ENCODE results near the gene HHEX.

The HHEX gene

DNA sequence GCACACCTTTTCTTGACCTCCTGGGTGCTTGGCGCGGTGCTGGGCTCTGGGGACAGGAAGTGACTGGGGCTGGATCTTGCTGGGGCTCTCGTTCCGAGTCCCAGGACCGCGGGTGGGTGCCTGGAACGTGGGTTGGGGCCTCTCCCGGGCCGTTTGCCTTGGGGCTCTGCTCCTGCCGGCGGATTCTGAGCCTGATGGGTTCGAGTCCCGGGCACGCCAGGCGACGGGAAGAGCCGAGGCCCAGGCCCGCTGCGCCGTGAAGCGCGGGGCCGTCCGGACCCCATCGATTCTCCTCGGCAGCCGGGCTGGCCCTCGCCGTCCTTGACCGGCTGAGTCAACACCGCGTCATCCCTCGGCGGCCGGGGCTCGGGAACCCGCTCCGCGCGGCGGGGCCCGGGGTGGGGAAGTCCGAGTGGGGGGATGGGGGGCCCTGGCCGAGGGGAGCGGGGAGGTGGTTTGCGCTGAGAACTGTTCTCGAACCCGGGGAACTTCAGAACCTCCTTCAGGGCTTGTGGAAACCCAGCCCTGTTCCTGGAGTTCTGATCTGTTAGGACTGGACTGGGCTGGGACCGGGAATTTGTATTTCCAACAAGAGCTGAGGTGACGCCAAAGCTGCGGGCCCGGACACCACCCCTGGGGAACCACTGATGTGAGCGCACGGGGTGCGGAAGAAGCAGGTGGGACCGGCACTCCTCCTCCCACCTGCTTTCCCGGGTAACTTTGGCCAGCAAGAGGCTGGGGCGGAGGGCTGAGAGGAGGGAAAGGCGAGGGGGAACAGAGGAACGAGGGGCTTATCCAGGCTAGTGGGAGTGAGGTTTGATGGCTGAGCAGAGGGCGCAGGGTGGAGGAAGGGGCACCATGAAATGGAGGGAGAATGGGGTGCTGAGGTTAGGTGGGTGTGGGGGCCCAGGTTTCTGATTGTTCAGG lies 6.2 kb downstream of the HHEX start:
- no peak for DNase-seq

DNA sequence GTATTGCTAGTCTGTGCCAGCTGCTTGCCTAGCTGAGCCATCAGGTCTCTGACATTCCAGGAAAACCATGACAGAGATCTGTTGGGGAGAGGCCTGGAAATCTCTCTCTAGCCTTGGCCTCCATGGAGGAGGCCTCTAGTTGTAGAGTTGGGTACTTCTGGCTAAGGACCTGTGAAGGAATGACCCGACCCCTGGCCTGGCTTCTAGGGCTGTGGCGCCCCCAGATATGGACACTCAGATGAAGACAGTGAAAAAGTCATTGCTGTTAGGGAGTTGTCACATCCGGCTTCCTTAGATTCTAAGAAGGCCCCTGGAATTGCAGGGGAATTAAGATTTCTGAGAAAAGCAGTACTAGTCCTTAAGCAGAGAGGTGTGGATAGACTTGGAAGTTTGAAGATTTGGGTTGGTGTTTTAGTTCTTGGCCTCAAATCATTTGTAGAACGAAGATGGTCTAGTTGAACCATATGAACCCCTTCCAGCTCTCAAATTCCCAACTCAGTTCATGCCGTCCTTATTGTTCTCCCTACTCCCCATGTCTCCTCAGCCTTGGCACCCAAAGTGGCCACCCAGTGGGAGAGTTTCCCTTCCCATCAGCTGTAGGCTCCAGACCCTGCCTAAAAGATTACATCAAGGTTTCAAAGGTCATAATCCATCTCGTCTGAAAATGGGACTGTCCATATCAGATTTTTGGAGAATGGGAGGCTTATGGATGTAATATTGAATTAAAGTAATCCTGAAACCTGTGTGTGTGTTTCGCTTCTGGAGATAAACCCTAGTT lies 7.0 kb downstream of the HHEX start:
- DNase-seq: no peak

DNA sequence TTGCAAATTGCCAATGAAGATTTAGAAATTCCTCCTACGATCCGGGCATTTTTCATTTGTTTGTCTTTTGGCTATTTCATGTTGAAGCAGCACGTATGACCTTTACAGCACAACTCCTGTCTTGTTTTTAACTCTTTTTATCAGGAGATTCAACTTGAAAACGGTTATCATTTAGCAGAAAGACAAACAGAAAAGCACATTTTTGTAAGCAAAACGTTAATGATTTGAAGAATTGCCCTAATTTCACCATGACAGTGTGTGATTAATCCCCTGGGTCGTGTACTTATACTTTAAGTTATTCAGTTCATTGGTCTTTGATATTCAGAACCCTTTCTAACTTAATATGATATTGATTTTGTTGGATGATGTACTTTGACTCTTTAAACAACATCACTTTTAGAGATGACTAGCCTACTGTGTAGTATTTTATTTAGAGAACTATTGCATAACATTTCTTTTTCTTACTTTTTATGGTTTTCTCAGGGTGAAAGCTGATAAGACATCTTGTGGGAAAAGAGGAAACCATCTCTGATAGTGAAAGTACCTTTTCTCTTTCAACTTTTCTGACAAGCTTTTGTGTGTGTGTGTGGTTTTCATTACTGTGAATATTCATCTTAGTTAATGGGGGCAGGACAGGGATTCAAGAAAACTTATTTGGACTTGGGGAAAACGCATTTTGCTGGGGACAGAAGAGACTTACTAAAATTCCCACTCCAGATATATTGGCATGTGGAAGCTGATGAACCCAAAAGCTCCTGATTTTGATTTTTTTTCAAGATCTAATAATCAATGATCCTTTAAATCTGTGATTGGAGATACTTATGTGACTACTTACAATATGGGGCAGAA lies 8.1 kb downstream of the HHEX start:
- DNase-seq: no peak

DNA sequence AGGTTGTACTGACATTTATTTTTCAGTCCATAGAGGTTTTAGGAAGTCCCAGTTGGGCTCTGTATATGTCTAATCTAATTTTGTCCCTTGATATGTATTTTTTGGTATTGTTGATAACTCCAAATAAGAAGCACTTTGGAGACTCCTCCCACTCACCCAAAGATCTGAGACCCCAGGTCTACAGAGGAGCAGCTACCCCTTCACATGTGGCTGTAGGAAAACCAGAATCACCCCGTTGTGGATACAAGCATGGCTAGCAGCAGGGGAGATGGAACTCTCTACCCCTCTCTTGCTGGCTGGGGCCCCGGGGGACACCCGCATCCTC lies 9.4 kb downstream of the HHEX start:
- no peak for DNase-seq

DNA sequence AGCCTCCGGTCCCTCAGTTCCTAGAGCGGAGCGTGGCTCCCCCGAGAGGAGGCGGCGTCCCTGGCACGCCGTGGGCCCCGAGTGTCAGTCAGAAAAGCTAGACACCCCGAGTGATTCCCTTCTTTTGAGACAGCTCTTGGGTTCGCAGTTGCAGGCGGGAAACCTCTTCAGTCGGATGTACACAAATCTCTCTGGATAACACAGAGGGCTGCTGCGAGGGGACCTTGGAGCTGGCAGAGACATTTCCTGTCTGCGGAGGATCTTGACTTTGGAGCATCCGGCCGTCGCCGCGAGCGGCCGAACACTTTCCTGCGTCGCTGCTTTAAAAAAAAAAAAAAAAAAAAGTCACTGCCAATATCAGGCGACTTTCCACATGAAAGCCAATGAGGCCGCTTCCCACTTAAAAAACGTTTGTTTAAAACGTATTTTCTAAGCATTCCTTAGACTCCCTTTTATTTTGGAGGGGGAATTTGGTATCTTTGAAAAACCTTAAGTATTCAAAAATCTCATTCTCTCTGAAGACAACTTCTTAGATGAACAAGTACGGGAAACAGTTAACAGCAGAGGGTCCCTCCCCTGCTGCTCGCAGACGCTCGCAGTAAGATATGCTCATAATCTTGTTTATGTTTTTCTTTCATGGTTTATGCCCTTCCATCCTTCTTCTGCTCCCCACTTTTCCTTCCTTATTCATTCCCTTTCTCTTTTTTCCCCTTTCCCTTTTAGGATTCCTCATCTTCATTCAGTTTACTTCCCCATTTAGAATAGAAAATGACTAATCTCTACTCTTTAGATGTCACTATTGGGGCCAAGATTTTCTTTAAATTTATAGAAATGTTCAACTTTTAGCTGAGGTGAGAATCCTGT lies 10.0 kb downstream of the HHEX start:
- peak in 1 of 2 donors; percentile 7 for DNase-seq

DNA sequence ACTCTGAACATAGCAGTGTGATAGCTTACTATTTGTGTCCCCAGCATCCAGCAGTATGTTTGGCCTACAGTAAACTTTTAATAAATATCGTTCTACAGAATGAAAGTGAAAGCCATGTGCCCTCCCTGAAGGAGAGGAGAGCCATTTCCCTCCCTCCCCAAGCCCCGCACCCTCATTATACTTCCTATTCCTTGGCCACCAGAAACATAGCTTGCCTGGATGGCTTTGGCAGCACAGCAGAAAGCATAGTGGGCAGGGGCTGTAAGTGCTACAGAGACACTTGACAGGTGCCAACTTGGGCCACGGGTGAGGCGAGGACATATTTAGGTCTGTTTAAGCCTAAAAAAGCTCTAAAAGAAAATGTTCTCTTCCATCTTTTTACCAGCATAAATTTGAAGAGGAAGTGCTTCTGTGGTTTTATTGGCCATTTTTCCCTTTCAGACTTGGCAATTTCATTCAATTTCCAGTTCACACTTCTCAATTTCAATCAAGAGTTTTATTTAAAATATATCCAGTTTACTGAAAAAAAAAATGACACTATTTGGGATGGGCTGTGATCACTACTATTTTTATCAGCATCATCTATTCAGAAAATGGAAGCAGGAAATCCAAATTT lies 12.7 kb downstream of the HHEX start:
- DNase-seq: no peak

DNA sequence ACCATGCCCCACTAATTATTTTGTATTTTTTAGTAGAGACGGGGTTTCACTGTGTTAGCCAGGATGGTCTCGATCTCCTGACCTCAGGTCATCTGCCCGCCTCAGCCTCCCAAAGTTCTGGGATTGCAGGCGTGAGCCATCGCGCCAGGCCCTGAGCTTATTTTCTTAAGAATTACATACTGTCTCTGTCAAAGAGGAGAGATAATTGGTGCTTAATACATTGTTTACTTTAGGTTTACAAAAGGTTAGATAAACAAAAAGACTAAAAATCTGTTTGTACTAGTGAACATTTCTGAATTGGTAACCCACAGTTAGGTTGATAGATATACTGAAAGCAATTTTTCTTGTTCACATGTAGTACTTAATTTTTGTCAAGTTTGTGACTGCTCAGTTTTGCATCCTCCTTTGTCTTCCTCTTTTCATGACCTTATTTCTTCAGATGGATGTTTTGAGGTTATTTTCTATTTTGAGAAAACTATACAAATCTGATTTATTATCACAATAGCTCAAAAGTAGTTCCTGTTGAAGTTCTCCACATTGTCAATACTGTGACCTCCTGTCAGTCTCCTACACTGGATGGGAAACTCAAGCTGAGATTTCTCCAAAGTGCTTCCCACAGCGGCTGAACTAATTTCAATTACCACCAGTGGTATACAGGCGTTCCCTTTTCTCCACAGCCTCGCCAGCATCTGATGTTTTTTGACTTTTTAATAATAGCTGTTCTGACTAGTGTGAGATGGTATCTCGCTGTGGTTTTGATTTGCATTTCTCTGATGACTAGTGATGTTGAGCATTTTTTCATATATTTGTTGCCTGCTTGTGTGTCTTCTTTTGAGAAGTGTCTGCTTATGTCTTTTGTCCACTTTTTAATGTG lies 22.5 kb downstream of the HHEX start:
- no peak for DNase-seq

DNA sequence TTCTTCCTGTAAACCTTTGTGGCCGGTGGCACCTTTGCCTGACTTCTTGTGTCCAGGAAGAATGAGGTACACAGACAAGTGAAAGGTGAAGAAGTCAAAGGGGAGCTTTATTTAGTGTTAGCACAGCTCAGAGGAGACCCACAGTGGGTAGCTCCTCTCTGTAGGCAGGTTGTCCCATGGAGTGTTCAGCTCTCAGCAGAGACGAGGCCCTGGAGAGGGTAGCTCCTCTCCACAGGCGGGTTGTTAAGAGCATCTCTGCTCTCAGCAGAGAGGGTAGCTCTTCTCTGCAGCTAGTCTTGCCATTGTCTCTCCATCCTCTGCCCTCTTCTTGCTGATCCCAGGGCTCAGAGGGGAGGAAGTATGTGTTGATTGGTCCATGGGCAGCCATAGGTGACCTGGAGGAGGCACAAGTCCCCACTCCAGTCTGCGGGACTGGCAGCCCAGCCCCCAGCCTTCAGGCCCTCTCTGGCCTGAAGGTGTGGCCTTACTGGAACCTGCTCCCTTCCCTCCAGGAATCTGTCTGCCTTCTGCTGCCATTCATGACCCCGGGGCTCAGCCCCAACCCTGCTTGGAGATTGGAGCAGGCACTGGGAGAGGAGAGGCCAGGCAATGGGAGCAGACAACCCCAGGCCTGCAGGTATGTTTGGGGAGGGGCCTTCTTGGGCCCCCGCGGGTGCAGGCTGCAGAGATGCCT lies 24.5 kb downstream of the HHEX start:
- no peak for DNase-seq

DNA sequence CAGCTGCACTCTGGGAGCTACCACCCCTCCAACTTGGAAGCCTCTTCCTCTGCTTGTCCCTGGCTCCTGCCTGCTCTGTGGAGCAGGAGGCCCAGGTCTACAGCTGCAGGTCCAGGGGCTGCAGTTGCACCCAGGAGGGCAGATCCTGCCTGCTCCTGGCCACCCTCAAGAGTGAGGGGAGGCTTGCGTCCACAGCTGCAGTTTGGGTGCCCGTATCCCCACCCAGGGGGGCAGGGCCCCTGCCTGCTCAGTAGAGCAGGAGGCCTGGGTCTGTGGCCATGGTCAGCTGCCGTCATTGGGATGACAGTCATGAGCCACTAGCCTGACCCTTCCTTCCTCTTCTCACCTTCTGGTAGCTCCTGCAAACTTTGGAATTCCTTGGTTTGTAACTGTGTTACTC lies 25.1 kb downstream of the HHEX start:
- DNase-seq: no peak

DNA sequence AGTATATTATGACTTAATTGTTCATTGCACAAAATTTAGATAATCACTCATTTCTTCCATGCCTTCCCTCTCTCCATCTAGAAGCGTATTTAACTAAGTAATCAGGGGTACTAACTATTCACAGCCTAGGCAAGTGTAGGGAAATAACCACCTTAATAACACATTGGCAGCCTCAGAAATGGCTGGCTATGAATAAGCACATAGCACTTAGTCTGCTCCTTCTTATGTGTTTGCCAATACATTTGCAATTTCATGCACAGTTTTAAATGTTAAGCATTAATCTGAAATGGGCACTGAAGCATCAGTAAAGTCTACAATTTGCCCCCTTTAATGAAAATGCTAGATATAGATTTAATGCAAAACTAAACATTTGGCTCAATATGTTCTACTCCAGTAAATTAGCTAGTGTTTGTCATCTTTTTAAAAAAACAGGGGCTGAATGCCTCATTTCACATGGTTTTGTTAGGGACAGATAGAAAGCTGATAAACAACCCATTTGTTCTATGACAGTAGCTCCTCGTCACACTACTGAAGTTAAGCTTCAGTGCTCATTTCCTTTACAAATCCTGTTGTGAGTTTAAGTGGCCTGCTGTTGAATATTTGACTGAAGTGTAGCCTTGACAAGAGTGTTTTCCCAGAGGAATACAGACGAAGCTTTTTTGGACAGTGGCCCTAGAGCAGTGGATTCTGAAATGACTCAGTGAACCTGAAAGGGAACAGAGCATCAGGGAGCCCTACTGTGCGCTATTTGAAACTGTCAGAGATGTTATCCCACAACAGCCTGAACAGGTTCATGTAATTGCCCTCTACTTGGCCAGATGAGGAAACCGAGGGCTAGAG lies 30.5 kb downstream of the HHEX start:
- no peak for DNase-seq

DNA sequence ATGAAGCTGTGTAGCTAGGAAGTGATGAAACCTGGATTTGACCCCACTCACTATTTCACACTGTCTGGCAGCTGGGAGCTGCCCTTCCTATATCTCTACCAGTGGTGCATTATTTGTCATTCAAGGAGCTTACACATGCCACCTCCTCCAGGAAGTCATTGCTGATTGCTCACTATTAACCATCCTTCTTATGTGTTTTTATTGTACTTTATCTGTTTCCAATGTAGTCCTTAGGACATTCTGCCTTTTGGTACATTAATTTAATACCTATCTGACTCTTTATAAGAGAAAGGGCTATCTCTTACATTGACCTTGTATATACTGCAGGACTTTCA lies 31.0 kb downstream of the HHEX start:
- DNase-seq: no peak

DNA sequence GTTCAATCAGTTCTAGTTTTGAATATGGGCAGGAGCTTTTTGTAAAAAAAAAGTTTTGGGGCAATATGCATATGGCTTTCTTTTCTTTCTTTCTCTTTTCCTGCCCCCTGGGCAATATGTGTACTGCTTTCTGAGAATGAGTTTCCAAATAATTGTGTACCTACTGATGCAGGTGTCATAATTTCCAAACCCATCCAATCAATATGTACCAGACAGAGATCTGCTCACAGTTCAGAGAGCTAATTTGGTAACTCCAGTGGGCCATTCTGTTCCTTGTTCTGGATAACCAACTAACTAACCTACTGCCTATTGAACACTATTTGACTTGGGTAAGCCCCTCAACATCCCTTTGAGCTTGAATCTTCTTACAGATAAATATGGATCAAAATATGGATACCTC lies 32.6 kb downstream of the HHEX start:
- DNase-seq: no peak

DNA sequence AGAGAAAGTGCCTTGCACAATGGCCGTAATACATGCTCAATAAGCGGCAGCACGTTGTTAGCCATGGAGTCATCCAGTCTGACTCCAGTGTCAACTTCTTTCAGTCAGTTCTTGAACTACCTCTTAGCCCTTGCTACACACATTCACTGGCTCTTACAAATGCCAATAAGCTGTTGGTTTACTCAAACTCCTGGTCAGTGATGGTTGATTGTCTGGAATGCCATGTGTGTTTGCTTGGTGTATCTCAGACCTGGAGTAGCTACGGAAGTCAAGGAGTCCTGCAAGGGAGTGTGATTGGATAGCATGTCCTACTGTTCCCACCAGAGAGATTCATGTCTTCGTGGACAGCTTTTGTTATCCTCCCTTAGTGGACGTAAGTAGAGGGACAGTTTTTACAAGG lies 37.4 kb downstream of the HHEX start:
- no peak for DNase-seq

DNA sequence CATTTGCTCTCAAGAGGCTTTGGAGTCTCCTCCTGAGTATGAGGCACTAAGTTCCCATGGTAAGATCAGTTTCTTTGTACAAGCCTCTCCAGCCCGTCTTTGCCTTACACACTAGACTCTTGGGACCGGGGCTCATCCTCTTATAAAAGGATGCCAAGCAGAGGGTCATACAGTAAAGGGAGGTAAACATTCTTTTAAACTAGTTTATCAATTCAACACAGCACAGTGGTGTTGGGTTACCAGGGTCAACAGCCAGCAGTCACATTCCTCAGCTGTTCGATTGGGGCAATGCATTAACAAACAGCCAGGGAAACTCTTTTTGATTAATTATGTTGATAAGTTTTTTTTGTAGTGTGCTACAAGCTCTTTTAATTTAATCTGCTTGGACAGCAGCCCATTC lies 37.8 kb downstream of the HHEX start:
- no peak for DNase-seq

DNA sequence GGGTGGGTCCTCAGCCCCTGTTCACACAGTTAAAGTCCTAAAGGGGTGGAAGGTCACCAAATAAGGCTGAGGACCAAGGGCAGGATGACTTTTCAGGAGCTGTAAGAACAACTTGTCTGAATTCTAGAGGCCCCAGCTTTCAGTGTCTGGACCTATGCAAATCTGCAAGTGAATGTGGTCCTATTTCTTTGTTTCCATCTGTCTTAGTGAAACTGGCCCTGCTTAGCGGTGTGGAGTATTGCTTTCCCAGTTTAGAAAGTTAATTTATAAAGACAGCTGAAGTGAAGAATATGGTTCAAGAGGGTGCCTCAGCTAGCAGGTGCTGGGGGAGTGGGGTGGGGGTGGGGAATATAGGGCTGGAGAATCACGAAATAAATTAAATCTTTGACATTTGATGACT lies 40.1 kb downstream of the HHEX start:
- DNase-seq: no peak

DNA sequence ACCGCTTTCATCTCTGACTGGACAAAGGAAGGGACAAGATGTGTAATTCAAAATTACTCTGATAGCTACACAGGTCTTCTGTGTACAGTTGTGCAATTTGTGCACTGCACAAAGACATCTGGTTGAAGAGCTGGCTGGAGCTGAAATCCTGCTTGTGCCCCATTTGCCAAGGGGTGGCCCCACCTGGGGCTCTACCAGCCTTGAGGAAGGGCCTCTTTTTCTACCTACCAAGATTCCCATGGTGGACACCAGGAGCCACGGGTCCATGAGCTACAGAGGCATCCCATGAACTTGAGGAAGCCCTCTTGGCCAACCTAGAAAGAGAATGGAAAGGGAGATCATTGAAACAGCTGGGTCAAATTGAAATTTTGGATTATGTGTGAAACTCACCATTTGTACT lies 43.2 kb downstream of the HHEX start:
- no peak for DNase-seq

DNA sequence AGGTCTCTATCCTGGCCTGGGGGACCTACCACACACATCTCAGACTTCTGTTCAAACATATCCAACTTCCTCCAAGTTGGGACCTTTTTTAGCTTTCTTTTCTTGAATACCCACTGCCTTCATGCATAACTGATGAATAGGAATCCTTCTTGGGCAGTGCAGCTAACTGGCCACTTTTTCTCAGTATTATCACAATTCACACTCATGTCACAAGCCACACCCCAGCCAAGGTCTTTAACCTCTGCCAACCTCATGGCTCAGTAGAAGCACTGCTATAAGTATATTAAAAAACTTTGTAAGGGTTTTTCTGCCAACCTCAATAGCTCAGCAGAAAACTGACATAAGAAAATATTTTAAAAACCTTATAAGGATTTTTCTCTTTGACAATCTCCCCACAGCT lies 44.5 kb downstream of the HHEX start:
- DNase-seq: no peak

DNA sequence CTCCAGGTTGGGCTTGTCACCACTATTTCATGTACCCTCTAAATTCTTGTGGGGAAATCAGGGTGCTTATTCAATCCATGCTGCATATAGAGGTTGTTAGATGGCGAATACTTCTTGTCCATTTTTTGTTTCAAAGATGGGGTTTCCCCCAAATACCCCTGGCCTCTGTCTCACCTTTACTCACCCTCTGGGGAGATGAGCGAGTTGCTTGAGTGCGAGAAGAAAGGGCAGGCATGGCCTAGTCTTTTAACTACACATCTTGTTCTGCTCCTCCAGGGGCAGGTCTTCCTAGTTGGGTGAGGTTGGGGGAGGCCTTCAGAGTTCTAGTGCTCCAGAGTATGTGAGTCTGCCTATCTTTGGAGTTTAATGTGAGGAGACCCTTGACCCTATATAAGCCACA lies 46.2 kb downstream of the HHEX start:
- no peak for DNase-seq

DNA sequence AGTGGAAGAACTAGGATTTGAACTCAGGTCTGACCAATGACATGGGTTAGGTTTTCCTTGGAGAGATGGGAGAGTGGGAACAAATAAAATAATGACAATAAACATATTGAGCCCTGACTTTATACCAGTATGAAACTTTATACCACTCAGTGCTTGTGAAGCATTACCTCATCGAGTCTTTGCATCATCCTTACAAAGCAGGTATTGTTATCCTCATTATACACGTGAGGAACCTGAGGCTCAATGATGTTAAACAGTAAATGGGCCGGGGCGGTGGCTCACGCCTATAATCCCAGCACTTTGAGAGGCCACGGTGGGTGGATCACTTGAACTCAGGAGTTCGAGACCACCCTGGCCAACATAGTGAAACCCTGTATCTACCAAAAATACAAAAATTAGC lies 47.7 kb downstream of the HHEX start:
- DNase-seq: no peak

DNA sequence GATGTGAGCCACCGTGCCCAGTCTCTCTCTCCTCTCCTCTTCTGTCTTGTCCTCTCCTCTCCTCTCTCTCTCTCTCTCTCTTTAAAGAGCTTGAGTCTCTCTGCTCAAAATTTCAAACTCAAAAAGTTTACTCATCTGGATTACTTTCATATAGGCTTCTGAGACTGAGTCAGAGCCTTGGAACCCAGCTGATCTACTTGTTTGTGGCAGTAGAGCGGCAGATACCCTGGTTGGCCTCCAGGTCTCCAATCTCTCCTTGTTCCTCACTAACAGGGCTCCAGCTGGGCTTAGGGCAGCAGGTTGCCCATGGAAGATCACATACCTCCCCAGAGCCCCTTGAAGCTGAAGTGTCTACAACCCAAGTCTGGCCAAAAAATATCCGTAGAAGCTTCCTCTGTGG lies 51.0 kb downstream of the HHEX start:
- no peak for DNase-seq
